Activated CD4-positive, alpha-beta memory T cell treated with anti-CD3 and anti-CD28 coated beads for 36 hours (primary cell): ENCODE results near the gene MYL11. TPM values are rescaled to one million over a fixed set of nuclear protein-coding genes. Genes with fewer than 3 reads are reported as not detected.

Source experiments
- CTCF ChIA-PET: fragments of 350-600 bp; sonication (Branson Sonifier 250); formaldehyde crosslinking; loops from one replicate; lab custom pipeline; 2021; ENCODE audit warnings: antibody characterized with exemption, inconsistent platforms; lab: Charles Lee
- POLR2A ChIA-PET: fragments of 350-600 bp; sonication (Branson Sonifier 250); formaldehyde crosslinking; loops from one replicate; lab custom pipeline; 2021; ENCODE audit warnings: antibody characterized with exemption; lab: Charles Lee
- DNase-seq: peaks from one replicate; pipeline ENCODE4 v3.0.0-alpha.2; 2020
- H3K27ac Mint-ChIP-seq: one replicate; pipeline ENCODE4 v1.8.0; 2021; ENCODE audit warnings: mixed read lengths
- H3K27me3 Mint-ChIP-seq: one replicate; pipeline ENCODE4 v1.8.0; 2021; ENCODE audit warnings: mixed read lengths
- H3K36me3 Mint-ChIP-seq: one replicate; pipeline ENCODE4 v1.8.0; 2021; ENCODE audit warnings: mixed read lengths
- H3K4me1 Mint-ChIP-seq: one replicate; pipeline ENCODE4 v1.8.0; 2021; ENCODE audit warnings: low read depth, mixed read lengths
- H3K4me3 Mint-ChIP-seq: one replicate; pipeline ENCODE4 v1.8.0; 2021; ENCODE audit warnings: mild to moderate bottlenecking, mixed read lengths
- H3K9me3 Mint-ChIP-seq: one replicate; pipeline ENCODE4 v1.8.0; 2021; ENCODE audit warnings: mixed read lengths
- intact Hi-C: fragments of 100-400 bp; cut with micrococcal nuclease; formaldehyde crosslinking; loops from one replicate; pipeline ENCODE4 v1.15.1; 2023
- total RNA-seq, 2 experiments: library from RNA; stranded (reverse); gene quantifications; one replicate each; pipeline ENCODE4 v1.2.3, GENCODE V29; 2021

MYL11 gene
- total RNA-seq, 2 experiments from 2014 or later: 0.83 to 1.6 TPM

- no peak for DNase-seq
- H3K27me3 Mint-ChIP-seq: peaks cover 3% of the 10 kb centered on the region
- no peak overlapping the region for H3K27ac Mint-ChIP-seq
- H3K4me3 Mint-ChIP-seq: peak overlapping the region; percentile 91
- ChIA-PET CTCF (no interaction called here), POLR2A (interaction anchor here (1.3 kb wide), 1 partner anchor 12 kb away, joined by 5 read pairs; no protein-coding TSS in a partner anchor)
- intact Hi-C loops: no loop called here
- peaks cover 35% of the 10 kb centered on the region for H3K4me1 Mint-ChIP-seq
- no peaks in the 10 kb centered on the region for H3K9me3 Mint-ChIP-seq
- H3K36me3 Mint-ChIP-seq: peaks cover 44% of the 10 kb centered on the region
Measured at GRCh38 chr16:30366511-30366910, 8.1 kb upstream of the MYL11 start.

GRCh38 chr16:30367349-30368009 lies 7.1 kb upstream of the MYL11 start:
- Mint-ChIP-seq H3K9me3 (no peaks in the 10 kb centered on the region), H3K4me1 (peaks cover 41% of the 10 kb centered on the region), H3K36me3 (peaks cover 44% of the 10 kb centered on the region), H3K4me3 (peak overlapping the region; percentile 91), H3K27ac (peak overlapping the region; percentile 49), H3K27me3 (peaks cover 3% of the 10 kb centered on the region)
- ChIA-PET POLR2A (interaction anchor here (1.3 kb wide), 1 partner anchor 11 kb away, joined by 5 read pairs; no protein-coding TSS in a partner anchor), CTCF (no interaction called here)
- DNase-seq: no peak
- intact Hi-C loops: no loop called here

- peaks cover 40% of the 10 kb centered on the region for H3K36me3 Mint-ChIP-seq
- POLR2A ChIA-PET: interaction anchor here (1.0 to 3.5 kb wide), 5 partner anchors 14 to 41 kb away, joined by 3 to 16 read pairs (median 5); partner anchors contain the start of genes SEPTIN1 and ZNF771
- intact Hi-C loops: no loop called here
- no peak for DNase-seq
- H3K9me3 Mint-ChIP-seq: no peaks in the 10 kb centered on the region
- H3K27me3 Mint-ChIP-seq: peaks cover 3% of the 10 kb centered on the region
- peak overlapping the region; percentile 49 for H3K27ac Mint-ChIP-seq
- CTCF ChIA-PET: interaction anchor here (2.0 to 3.4 kb wide), 2 partner anchors 14 to 41 kb away, joined by 11 to 18 read pairs; partner anchors contain the start of gene SEPTIN1
- H3K4me3 Mint-ChIP-seq: peak overlapping the region; percentile 91
- H3K4me1 Mint-ChIP-seq: peaks cover 41% of the 10 kb centered on the region
Measured at GRCh38 chr16:30368122-30368791, 6.3 kb upstream of the MYL11 start.

- peaks cover 3% of the 10 kb centered on the region for H3K27me3 Mint-ChIP-seq
- intact Hi-C loops: no loop called here
- peaks cover 41% of the 10 kb centered on the region for H3K4me1 Mint-ChIP-seq
- no peak for DNase-seq
- CTCF ChIA-PET: interaction anchor here (2.0 to 3.4 kb wide), 2 partner anchors 14 to 41 kb away, joined by 11 to 18 read pairs; partner anchors contain the start of gene SEPTIN1
- peak overlapping the region; percentile 91 for H3K4me3 Mint-ChIP-seq
- H3K9me3 Mint-ChIP-seq: no peaks in the 10 kb centered on the region
- peaks cover 36% of the 10 kb centered on the region for H3K36me3 Mint-ChIP-seq
- peak overlapping the region; percentile 49 for H3K27ac Mint-ChIP-seq
- POLR2A ChIA-PET: interaction anchor here (0.9 to 3.5 kb wide), 6 partner anchors 14 to 41 kb away, joined by 3 to 16 read pairs (median 4); partner anchors contain the start of genes SEPTIN1 and ZNF771
Measured at GRCh38 chr16:30368792-30369090, 5.9 kb upstream of the MYL11 start.

- H3K27ac Mint-ChIP-seq: peak overlapping the region; percentile 49
- DNase-seq: no peak
Measured at GRCh38 chr16:30369091-30369937, 5.3 kb upstream of the MYL11 start.

GRCh38 chr16:30369938-30370455 lies 4.6 kb upstream of the MYL11 start:
- intact Hi-C loops: loop anchor here (1.0 to 10.0 kb wide), 8 partner anchors 8 to 555 kb away; partner anchors contain the start of genes CD2BP2, FBXL19, MVP and ZNF771
- DNase-seq: no peak
- POLR2A ChIA-PET: interaction anchor here (1.3 to 3.5 kb wide), 3 partner anchors 12 to 37 kb away, joined by 4 to 16 read pairs (median 7); partner anchors contain the start of genes SEPTIN1 and ZNF771
- CTCF ChIA-PET: interaction anchor here (1.3 to 3.4 kb wide), 5 partner anchors 13 to 184 kb away, joined by 5 to 25 read pairs (median 11); partner anchors contain the start of genes CD2BP2, SEPTIN1 and ZNF771
- H3K4me1 Mint-ChIP-seq: peaks cover 40% of the 10 kb centered on the region
- H3K9me3 Mint-ChIP-seq: no peaks in the 10 kb centered on the region
- H3K36me3 Mint-ChIP-seq: peaks cover 29% of the 10 kb centered on the region
- H3K4me3 Mint-ChIP-seq: peak overlapping the region; percentile 91
- H3K27ac Mint-ChIP-seq: peak overlapping the region; percentile 85
- peaks cover 3% of the 10 kb centered on the region for H3K27me3 Mint-ChIP-seq

More at GRCh38 chr16:30369091-30369937, 5.3 kb upstream of the MYL11 start:
- intact Hi-C loops: no loop called here
- Mint-ChIP-seq H3K4me3 (peak overlapping the region; percentile 91), H3K4me1 (peaks cover 41% of the 10 kb centered on the region), H3K9me3 (no peaks in the 10 kb centered on the region), H3K27me3 (peaks cover 3% of the 10 kb centered on the region), H3K36me3 (peaks cover 36% of the 10 kb centered on the region)
- POLR2A ChIA-PET: interaction anchor here (0.9 to 3.5 kb wide), 6 partner anchors 13 to 40 kb away, joined by 3 to 16 read pairs (median 4); partner anchors contain the start of genes SEPTIN1 and ZNF771
- CTCF ChIA-PET: interaction anchor here (2.0 to 3.4 kb wide), 3 partner anchors 13 to 40 kb away, joined by 10 to 18 read pairs (median 11); partner anchors contain the start of genes CD2BP2 and SEPTIN1

GRCh38 chr16:30370456-30371247 lies 4.0 kb upstream of the MYL11 start, which contains the start of gene TBC1D10B:
TSS of gene TBC1D10B (minus strand) at chr16:30370494. CDS start at chr16:30370183, 311 bp downstream.
- POLR2A ChIA-PET: interaction anchor here (0.7 to 3.5 kb wide), 6 partner anchors 9 to 280 kb away, joined by 3 to 16 read pairs (median 4); partner anchors contain the start of genes PRR14 and SEPTIN1
- peaks cover 3% of the 10 kb centered on the region for H3K27me3 Mint-ChIP-seq
- CTCF ChIA-PET: interaction anchor here (0.6 to 3.4 kb wide), 13 partner anchors 12 to 327 kb away, joined by 3 to 25 read pairs (median 5); partner anchors contain the start of genes CD2BP2, DCTPP1, SEPTIN1 and TBX6
- H3K27ac Mint-ChIP-seq: peak within 1 kb of the TSS; percentile 95
- peaks cover 34% of the 10 kb centered on the region for H3K4me1 Mint-ChIP-seq
- intact Hi-C loops: loop anchor here (1.0 to 10.0 kb wide), 8 partner anchors 8 to 554 kb away; partner anchors contain the start of genes CD2BP2, FBXL19, MVP and ZNF771
- no peaks in the 10 kb centered on the region for H3K9me3 Mint-ChIP-seq
- peak within 1 kb of the TSS; percentile 91 for H3K4me3 Mint-ChIP-seq
- peaks cover 24% of the 10 kb centered on the region for H3K36me3 Mint-ChIP-seq
- DNase-seq: peak; percentile 100

GRCh38 chr16:30371248-30371816 lies 3.3 kb upstream of the MYL11 start:
- Mint-ChIP-seq H3K27me3 (peaks cover 3% of the 10 kb centered on the region), H3K4me1 (peaks cover 31% of the 10 kb centered on the region), H3K9me3 (no peaks in the 10 kb centered on the region), H3K4me3 (peak overlapping the region; percentile 86), H3K36me3 (peaks cover 22% of the 10 kb centered on the region), H3K27ac (peak overlapping the region; percentile 95)
- ChIA-PET CTCF (interaction anchor here (0.6 to 3.4 kb wide), 12 partner anchors 8 to 328 kb away, joined by 3 to 25 read pairs (median 6); partner anchors contain the start of genes CD2BP2, DCTPP1, GDPD3 and SEPTIN1), POLR2A (interaction anchor here (0.7 to 3.5 kb wide), 6 partner anchors 8 to 279 kb away, joined by 3 to 16 read pairs (median 4); partner anchors contain the start of genes PRR14 and SEPTIN1)
- DNase-seq: no peak
- intact Hi-C loops: loop anchor here (2.0 to 10.0 kb wide), 5 partner anchors 35 to 553 kb away; partner anchors contain the start of genes FBXL19, MVP and ZNF771

- intact Hi-C loops: loop anchor here (10.0 kb wide), 2 partner anchors 547 to 553 kb away; partner anchors contain the start of genes FBXL19 and MVP
- Mint-ChIP-seq H3K36me3 (peaks cover 16% of the 10 kb centered on the region), H3K27ac (peak overlapping the region; percentile 95), H3K27me3 (peaks cover 3% of the 10 kb centered on the region), H3K9me3 (no peaks in the 10 kb centered on the region), H3K4me1 (peaks cover 26% of the 10 kb centered on the region), H3K4me3 (peak overlapping the region; percentile 86)
- POLR2A ChIA-PET: interaction anchor here (3.5 kb wide), 1 partner anchor 10 kb away, joined by 16 read pairs; the partner anchor contains the start of gene SEPTIN1
- DNase-seq: no peak
- CTCF ChIA-PET: interaction anchor here (0.9 to 2.9 kb wide), 7 partner anchors 9 to 279 kb away, joined by 3 to 25 read pairs (median 9); partner anchors contain the start of genes CD2BP2, GDPD3, TBX6 and ZNF771
Measured at GRCh38 chr16:30372038-30372712, 2.4 kb upstream of the MYL11 start.
